CD14-positive monocyte (primary cell): ENCODE data around the gene ITSN1. TPM values are rescaled to one million over a fixed set of nuclear protein-coding genes. Genes with fewer than 3 reads are reported as not detected.

Source experiments
- DNase-seq, 3 donors: peaks; one replicate each; pipeline ENCODE4 v3.0.0-alpha.2; 2011 to 2022
- H2AFZ ChIP-seq: 2 replicates; pipeline ENCODE4 v1.6.0; 2012; ENCODE audit warnings: mild to moderate bottlenecking, low read depth, low read length, inconsistent platforms; ENCODE audit not compliant: insufficient read depth, poor library complexity, severe bottlenecking
- H3K27ac ChIP-seq, 2 donors: 1 replicate in 1 of 2; 2 replicates in 1 of 2; pipeline ENCODE4 v1.5.1; 2012 to 2013; ENCODE audit warnings: low read length in 2 of 2, control low read depth in 1 of 2, inconsistent platforms in 1 of 2, low read depth in 1 of 2, mild to moderate bottlenecking in 1 of 2
- H3K27me3 ChIP-seq, 2 donors: one replicate each; pipeline versions ENCODE4 v1.6.0 to v1.6.1; 2011 to 2013; ENCODE audit warnings: low read length in 2 of 2; ENCODE audit not compliant: control insufficient read depth in 2 of 2, insufficient read depth in 2 of 2
- H3K36me3 ChIP-seq, 2 donors: replicated peaks in 1 of 2; 1 replicate in 1 of 2; 2 replicates in 1 of 2; pipeline versions ENCODE4 v1.5.1 to v1.6.1; 2012 to 2013; ENCODE audit warnings: low read length in 2 of 2, control low read depth in 1 of 2, inconsistent platforms in 1 of 2, mild to moderate bottlenecking in 1 of 2; ENCODE audit not compliant: insufficient read depth in 2 of 2, control insufficient read depth in 1 of 2
- H3K4me1 ChIP-seq, 2 donors: 1 replicate in 1 of 2; 2 replicates in 1 of 2; pipeline versions ENCODE4 v1.5.1 to v1.6.1; 2012 to 2013; ENCODE audit warnings: low read length in 2 of 2, control low read depth in 1 of 2, inconsistent platforms in 1 of 2, mild to moderate bottlenecking in 1 of 2, moderate library complexity in 1 of 2; ENCODE audit not compliant: insufficient read depth in 2 of 2, control insufficient read depth in 1 of 2
- H3K4me2 ChIP-seq: replicated peaks from 2 replicates; pipeline ENCODE3; 2012; ENCODE audit warnings: low read length, moderate library complexity, mild to moderate bottlenecking; ENCODE audit not compliant: poor library complexity, severe bottlenecking; ENCODE audit errors: extremely low read depth
- H3K4me3 ChIP-seq, 3 experiments: fragments of 200-600 bp in 1 of 3; sonication (generic) in 1 of 3; replicated peaks in 1 of 3; 1 replicate in 2 of 3; 2 replicates in 1 of 3; pipeline ENCODE4 v1.5.1; 2011 to 2013; ENCODE audit warnings: low read length in 3 of 3, mild to moderate bottlenecking in 3 of 3, control low read depth in 2 of 3, low read depth in 2 of 3, inconsistent platforms in 1 of 3, moderate library complexity in 1 of 3
- H3K79me2 ChIP-seq: 2 replicates; pipeline ENCODE4 v1.6.0; 2012; ENCODE audit warnings: mild to moderate bottlenecking, control low read depth, inconsistent platforms, low read length, moderate library complexity; ENCODE audit not compliant: insufficient read depth
- H3K9ac ChIP-seq: 2 replicates; pipeline ENCODE4 v1.6.0; 2017; ENCODE audit warnings: low read length, mild to moderate bottlenecking; ENCODE audit not compliant: insufficient read depth, poor library complexity, severe bottlenecking
- H3K9me3 ChIP-seq, 2 donors: replicated peaks in 1 of 2; 1 replicate in 1 of 2; 2 replicates in 1 of 2; pipeline versions ENCODE4 v1.5.1 to v1.6.1; 2012 to 2013; ENCODE audit warnings: low read length in 2 of 2, control low read depth in 1 of 2; ENCODE audit not compliant: control insufficient read depth in 1 of 2, insufficient read depth in 1 of 2
- H4K20me1 ChIP-seq: 2 replicates; pipeline ENCODE4 v1.6.0; 2012; ENCODE audit warnings: mild to moderate bottlenecking, low read length, control low read depth, moderate library complexity; ENCODE audit not compliant: insufficient read depth
- H3K27ac Mint-ChIP-seq, 7 donors: one replicate each; pipeline ENCODE4 v1.8.0; 2020; ENCODE audit warnings: mild to moderate bottlenecking in 7 of 7, mixed read lengths in 7 of 7, moderate library complexity in 6 of 7, inconsistent platforms in 2 of 7
- H3K27me3 Mint-ChIP-seq, 3 donors: one replicate each; pipeline ENCODE4 v1.8.0; 2021 to 2022; ENCODE audit warnings: low read depth in 3 of 3, mild to moderate bottlenecking in 3 of 3, mixed read lengths in 3 of 3, moderate library complexity in 3 of 3, inconsistent platforms in 1 of 3
- H3K36me3 Mint-ChIP-seq, 2 donors: one replicate each; pipeline ENCODE4 v1.8.0; 2020; ENCODE audit warnings: mixed read lengths in 2 of 2, inconsistent platforms in 1 of 2, mild to moderate bottlenecking in 1 of 2
- H3K4me1 Mint-ChIP-seq: one replicate; pipeline ENCODE4 v1.8.0; 2020; ENCODE audit warnings: mild to moderate bottlenecking, mixed read lengths
- H3K4me3 Mint-ChIP-seq, 2 donors: one replicate each; pipeline ENCODE4 v1.8.0; 2020; ENCODE audit warnings: mild to moderate bottlenecking in 2 of 2, mixed read lengths in 2 of 2, moderate library complexity in 1 of 2
- H3K9me3 Mint-ChIP-seq, 7 donors: one replicate each; pipeline ENCODE4 v1.8.0; 2020 to 2022; ENCODE audit warnings: mixed read lengths in 7 of 7, mild to moderate bottlenecking in 6 of 7, moderate library complexity in 6 of 7, inconsistent platforms in 2 of 7
- CTCF ChIP-seq: fragments of 200-600 bp; IDR thresholded peaks from one replicate; pipeline ENCODE4 v1.8.0; 2022; ENCODE audit warnings: antibody characterized with exemption, mild to moderate bottlenecking
- WGBS: methylation state at CpG from one replicate; pipeline ENCODE4 v1.1.5; 2013; ENCODE audit warnings: missing lambda C conversion rate; ENCODE audit not compliant: insufficient coverage; 5-methylcytosine and 5-hydroxymethylcytosine counted together
- intact Hi-C, 2 donors: fragments of 100-400 bp; cut with micrococcal nuclease; formaldehyde crosslinking; loops; one replicate each; pipeline versions ENCODE4 v1.15.0 to v1.15.1; 2023
- polyA plus RNA-seq, 3 donors: library from polyadenylated mRNA; depleted of rRNA in 1 of 3; unstranded in 2 of 3; stranded (reverse) in 1 of 3; fragments of 300-500 nt in 2 of 3; fragments of >200 nt in 1 of 3; fragmentation: Illumina TruSeq in 2 of 3; gene quantifications; 1 replicate in 2 of 3; 2 replicates in 1 of 3; pipeline ENCODE4 v1.2.3, GENCODE V29; 2012 to 2021

Gene ITSN1
- polyA plus RNA-seq, 3 donors, result 4.7 to 10.3 (median 5.1) TPM

- H3K36me3 Mint-ChIP-seq, result no peaks in the 10 kb centered on the region
Measured at GRCh38 chr21:33855190-33855589, 212.9 kb downstream of the ITSN1 start.

GRCh38 chr21:33856893-33857527 lies 214.7 kb downstream of the ITSN1 start:
- no peak for DNase-seq
- Mint-ChIP-seq H3K4me1 (peaks cover 1% of the 10 kb centered on the region), H3K27ac (no peak overlapping the region), H3K27me3 (peaks cover 0 to 1% (median 0%) of the 10 kb centered on the region in 3 donors), H3K9me3 (no peaks in the 10 kb centered on the region), H3K4me3 (no peak overlapping the region), H3K36me3 (no peaks in the 10 kb centered on the region)
- Histone ChIP-seq H3K4me3 (no peak overlapping the region), H3K27me3 (no peaks in the 10 kb centered on the region), H3K9me3 (no peaks in the 10 kb centered on the region), H3K27ac (no peak overlapping the region), H3K36me3 (no peaks in the 10 kb centered on the region), H3K4me1 (no peaks in the 10 kb centered on the region), H3K9ac (no peak overlapping the region), H4K20me1 (no peaks in the 10 kb centered on the region), H2AFZ (no peak overlapping the region), H3K79me2 (no peaks in the 10 kb centered on the region), H3K4me2 (no peak overlapping the region)
- 94% methylated on average over 17 of the region's 17 CpGs for WGBS
- intact Hi-C loops, result no loop called here
- TF ChIP-seq CTCF, result no peak

More at GRCh38 chr21:33855190-33855589, 212.9 kb downstream of the ITSN1 start:
- Histone ChIP-seq H3K4me3 (no peak overlapping the region), H3K27me3 (no peaks in the 10 kb centered on the region), H3K27ac (no peak overlapping the region), H3K9ac (no peak overlapping the region), H3K9me3 (no peaks in the 10 kb centered on the region), H3K36me3 (no peaks in the 10 kb centered on the region), H3K79me2 (no peaks in the 10 kb centered on the region), H4K20me1 (no peaks in the 10 kb centered on the region), H3K4me2 (no peak overlapping the region), H3K4me1 (no peaks in the 10 kb centered on the region), H2AFZ (no peak overlapping the region)
- Mint-ChIP-seq H3K27ac (no peak overlapping the region), H3K4me1 (no peaks in the 10 kb centered on the region), H3K4me3 (no peak overlapping the region), H3K9me3 (no peaks in the 10 kb centered on the region), H3K27me3 (peaks cover 0 to 7% (median 0%) of the 10 kb centered on the region in 3 donors)
- no peak for DNase-seq
- intact Hi-C loops, result no loop called here
- no peak for TF ChIP-seq CTCF
- WGBS, result 100% methylated on average over 2 of the region's 6 CpGs
